ENCODE results near the gene PRAME. TPM values are rescaled to one million over a fixed set of nuclear protein-coding genes. Genes with fewer than 3 reads are reported as not detected.
"Not testable (repeated sequence)": the region's sequence is repeated elsewhere in the genome, so short reads cannot be mapped to it uniquely, and the experiment has no call there.

Gene PRAME
- total RNA-seq, 1 donor from 2014 or later: not detected

- DNase-seq: no peak
Measured at GRCh38 chr22:22550789-22551434, 8.2 kb downstream of the PRAME start.

- no peak for DNase-seq
Measured at GRCh38 chr22:22548910-22549309, 10.2 kb downstream of the PRAME start.

- no peak for DNase-seq
Measured at GRCh38 chr22:22548317-22548716, 10.7 kb downstream of the PRAME start.

GRCh38 chr22:22547692-22548300, 11.3 kb downstream of the PRAME start:
- DNase-seq: no peak

- DNase-seq: no peak
Measured at GRCh38 chr22:22547226-22547625, 11.8 kb downstream of the PRAME start.

GRCh38 chr22:22546490-22546889, 12.6 kb downstream of the PRAME start:
- no peak for DNase-seq

GRCh38 chr22:22545084-22545483, 14.0 kb downstream of the PRAME start:
- DNase-seq: no peak

GRCh38 chr22:22538226-22538989, 20.7 kb downstream of the PRAME start:
- no peak for DNase-seq

- DNase-seq: no peak
Measured at GRCh38 chr22:22536916-22537315, 22.1 kb downstream of the PRAME start.

GRCh38 chr22:22536515-22536914, 22.6 kb downstream of the PRAME start:
- no peak for DNase-seq

GRCh38 chr22:22535662-22536061, 23.4 kb downstream of the PRAME start:
- no peak for DNase-seq

- DNase-seq: no peak
Measured at GRCh38 chr22:22534604-22535415, 24.3 kb downstream of the PRAME start.

- no peak for DNase-seq
Measured at GRCh38 chr22:22533863-22534262, 25.2 kb downstream of the PRAME start.

- no peak for DNase-seq
Measured at GRCh38 chr22:22533417-22533816, 25.6 kb downstream of the PRAME start.

- not testable (repeated sequence) for DNase-seq
Measured at GRCh38 chr22:22532547-22533071, 26.5 kb downstream of the PRAME start.

GRCh38 chr22:22531770-22532546, 27.1 kb downstream of the PRAME start:
- no peak for DNase-seq

- no peak for DNase-seq
Measured at GRCh38 chr22:22528780-22529179, 30.3 kb downstream of the PRAME start.

GRCh38 chr22:22527312-22527711, 31.8 kb downstream of the PRAME start:
- no peak for DNase-seq

GRCh38 chr22:22526125-22526912, 32.7 kb downstream of the PRAME start:
- DNase-seq: no peak

GRCh38 chr22:22523494-22523893, 35.6 kb downstream of the PRAME start:
- no peak for DNase-seq

- no peak for DNase-seq
Measured at GRCh38 chr22:22521631-22522030, 37.4 kb downstream of the PRAME start.

Measured in tongue (tissue), 2 donors.